GM21528 (cell line): Measurements from ENCODE around the gene TNFSF9.
"Not testable (repeated sequence)": the region's sequence is repeated elsewhere in the genome, so short reads cannot be mapped to it uniquely, and the experiment has no call there.

ENCODE experiments used
- ATAC-seq: cut with Tn5 transposase; IDR thresholded peaks from one replicate; pipeline ENCODE4 v1.9.1; 2021; ENCODE audit warnings: mild to moderate bottlenecking, moderate library complexity; ENCODE audit not compliant: unreplicated experiment, low FRiP score

TNFSF9 gene

GRCh38 chr19:6568010-6568526 lies 37.2 kb downstream of the TNFSF9 start:
- ATAC-seq = no peak

DNA sequence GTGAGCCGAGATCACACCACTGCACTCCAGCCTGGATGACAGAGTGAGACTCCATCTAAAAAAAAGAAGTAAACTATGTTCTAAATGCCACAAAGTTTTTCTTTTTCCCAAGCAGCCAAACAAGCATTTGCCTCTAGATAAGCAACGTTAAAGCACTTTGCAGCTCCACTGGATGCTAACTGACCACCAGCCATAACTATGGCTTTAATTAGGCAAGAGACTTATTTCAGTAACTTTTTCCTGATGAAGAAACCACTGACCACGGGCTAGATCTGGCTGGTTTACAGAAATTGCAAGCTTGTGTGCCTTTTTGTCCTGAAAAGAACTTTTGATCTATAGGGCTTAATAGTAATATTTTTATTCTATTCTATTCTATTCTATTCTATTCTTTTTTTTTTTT lies 38.0 kb downstream of the TNFSF9 start:
- ATAC-seq = no peak

GRCh38 chr19:6570764-6571163 lies 39.9 kb downstream of the TNFSF9 start:
- ATAC-seq = no peak

DNA sequence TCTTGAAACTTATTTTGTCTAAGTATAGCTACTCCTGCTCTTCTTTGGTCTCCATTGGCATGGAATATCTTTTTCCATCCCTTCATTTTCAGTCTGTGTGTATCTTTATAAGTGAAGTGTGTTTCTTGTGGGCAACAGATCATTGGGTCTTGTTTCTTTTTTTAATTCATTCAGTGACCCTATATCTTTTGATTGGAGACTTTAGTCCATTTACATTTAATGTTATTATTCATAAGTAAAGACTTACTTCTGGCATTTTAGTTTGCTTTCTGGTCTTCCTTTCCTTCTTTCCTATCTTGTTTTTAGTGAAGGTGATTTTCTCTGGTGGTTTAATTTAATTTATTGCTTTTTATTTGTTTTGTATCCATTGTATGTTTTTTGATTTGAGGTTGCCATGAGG lies 40.3 kb downstream of the TNFSF9 start:
- no peak for ATAC-seq

DNA sequence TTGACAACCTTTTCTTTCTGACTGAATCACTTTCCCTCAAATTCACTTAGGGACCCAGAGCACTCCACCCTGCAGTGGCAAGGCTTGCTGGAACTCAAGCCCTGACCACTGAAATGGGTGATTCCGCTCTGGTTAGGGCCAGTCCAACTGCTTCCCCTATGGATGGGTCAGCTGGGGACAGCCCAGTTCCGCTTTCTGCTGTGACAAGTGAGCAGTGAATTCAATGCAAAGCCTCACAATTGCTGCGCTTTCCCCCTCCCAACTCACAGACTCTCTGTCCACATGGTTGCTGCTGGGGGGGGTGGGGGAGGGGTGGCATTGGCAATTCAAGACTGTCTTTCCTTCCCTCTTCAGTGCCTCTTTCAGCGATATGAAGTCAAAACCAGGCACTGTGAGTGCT lies 41.4 kb downstream of the TNFSF9 start:
- ATAC-seq = no peak

DNA sequence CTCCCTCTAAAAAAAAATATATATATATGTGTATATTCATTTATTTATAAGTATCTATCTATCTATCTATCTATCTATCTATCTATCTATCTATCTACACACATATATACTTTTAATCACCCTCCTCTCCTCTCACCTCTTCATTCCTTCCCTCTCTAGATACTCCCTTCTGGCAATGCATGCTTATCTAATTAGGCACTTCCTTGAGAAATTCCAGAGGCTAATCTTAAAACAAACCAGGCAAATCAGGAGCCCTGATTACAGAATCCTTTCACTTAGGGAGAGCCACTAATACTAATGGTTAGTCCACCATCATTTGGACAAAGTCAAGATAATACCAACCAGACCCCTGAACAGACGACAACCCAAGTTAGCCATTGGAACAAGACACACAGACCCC lies 42.5 kb downstream of the TNFSF9 start:
- ATAC-seq = no peak

GRCh38 chr19:6576869-6577475 lies 46.1 kb downstream of the TNFSF9 start:
- ATAC-seq = peak; percentile 5

DNA sequence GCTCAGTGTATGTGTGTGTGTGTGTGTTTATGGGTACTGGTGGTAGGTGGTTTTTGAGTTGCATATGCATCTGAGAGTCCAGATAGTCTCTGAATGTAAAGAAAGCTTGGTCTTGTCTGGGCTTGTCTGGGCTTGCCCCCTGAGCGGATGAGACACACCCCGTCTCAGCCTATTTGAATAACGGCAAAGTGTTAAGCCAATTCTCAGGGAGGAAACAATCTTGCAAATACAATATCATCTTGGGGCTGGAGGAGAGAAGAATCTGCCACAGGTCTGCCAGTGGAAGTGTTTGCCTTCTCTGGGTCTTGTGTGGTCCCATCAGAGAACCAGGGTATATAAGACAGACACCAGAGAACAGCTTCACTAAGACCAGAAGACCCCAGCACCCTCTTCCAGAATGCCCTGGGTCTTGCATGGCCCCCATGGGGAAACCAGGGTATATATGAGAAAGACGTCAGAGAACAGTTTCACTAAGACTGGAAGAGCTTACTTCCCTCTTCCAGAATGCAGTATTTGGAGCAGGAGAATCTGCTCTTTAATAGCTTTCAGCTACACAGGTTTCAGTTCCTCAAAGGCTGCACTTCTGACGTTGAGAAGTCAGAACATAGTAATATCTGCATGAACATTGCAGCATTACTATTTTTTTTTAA lies 46.8 kb downstream of the TNFSF9 start:
- ATAC-seq = peak; percentile 78

DNA sequence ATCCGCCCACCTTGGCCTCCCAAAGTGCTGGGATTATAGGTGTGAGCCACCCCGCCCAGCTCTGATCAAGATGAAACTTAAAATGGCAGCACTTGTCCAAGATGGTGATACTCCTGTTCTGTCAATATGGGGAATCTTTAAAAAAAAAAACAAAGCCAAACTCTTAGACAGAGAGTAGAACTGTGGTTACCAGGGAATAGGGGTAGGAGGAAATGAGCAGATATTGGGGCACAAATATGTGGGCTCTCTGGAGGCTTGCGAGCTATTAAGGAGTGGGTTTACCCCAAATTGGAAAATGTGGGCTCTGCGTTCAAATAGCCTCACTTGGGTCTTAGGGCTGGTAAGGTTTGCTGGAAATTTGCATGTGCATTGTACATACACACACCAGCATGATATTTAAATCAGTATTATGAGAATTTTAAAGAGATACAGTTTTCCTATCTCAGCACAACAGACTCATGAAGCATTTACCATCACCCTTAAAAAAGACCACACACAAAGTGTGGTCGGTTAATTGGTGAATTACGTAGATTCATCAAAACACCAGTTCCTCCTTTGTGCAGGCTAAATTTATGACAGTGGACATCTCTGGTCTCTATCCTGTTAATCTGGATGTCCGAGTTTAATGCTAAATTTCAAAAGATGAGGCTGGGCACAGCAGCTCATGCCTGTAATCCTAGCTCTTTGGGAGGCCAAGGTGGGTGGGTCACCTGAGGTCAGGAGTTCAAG lies 48.8 kb downstream of the TNFSF9 start:
- no peak for ATAC-seq

GRCh38 chr19:6580313-6580712 lies 49.5 kb downstream of the TNFSF9 start:
- ATAC-seq = no peak

GRCh38 chr19:6582515-6583484 lies 52.0 kb downstream of the TNFSF9 start:
- ATAC-seq = not testable (repeated sequence)
